ENCODE measurements around the gene EXOC3L1. TPM values are rescaled to one million over a fixed set of nuclear protein-coding genes. Genes with fewer than 3 reads are reported as not detected.

Gene EXOC3L1
- total and polyA plus RNA-seq, 2 of the 4 experiments (the other 2 are of a cell fraction) = not detected

GRCh38 chr16:67186550-67186950 is 3.4 kb downstream of the EXOC3L1 start:
- H3K18ac ChIP-seq (ENCODE audit: low read depth, low read length) = no peak overlapping the region
- intact Hi-C loops (cut with micrococcal nuclease) = loop anchor here (10.0 kb wide), 1 partner anchor 172 kb away; no protein-coding TSS in a partner anchor
- H3K27me3 ChIP-seq (ENCODE audit: control insufficient read depth, insufficient read depth, low read length) = no peaks in the 10 kb centered on the region
- H4K20me1 ChIP-seq (ENCODE audit: insufficient read depth, low read length) = peaks cover 6% of the 10 kb centered on the region
- in situ Hi-C loops (cut with MboI; ENCODE audit: low sequenced_read_pairs) = no loop called here
- DNase-seq (no peak), ATAC-seq (ENCODE audit: low read depth) (no peak)
- no peak overlapping the region for H2BK120ac ChIP-seq (ENCODE audit: low read depth, low read length)
- H4K91ac ChIP-seq (ENCODE audit: insufficient read depth, low read depth, low read length) = no peak overlapping the region
- TF ChIP-seq RCOR1 (IDR thresholded peaks at IDR 0.05; ENCODE audit: insufficient replicate concordance, low read length) = no peak
- no peak for TF ChIP-seq ELK1 (IDR thresholded peaks at IDR 0.05; ENCODE audit: borderline replicate concordance, low read depth, low read length)
- H2BK20ac ChIP-seq (ENCODE audit: low read depth, low read length) = no peak overlapping the region
- H2AK9ac ChIP-seq (replicated peaks; ENCODE audit: low read depth, low read length, poor library complexity) = peak overlapping the region; percentile 29
- H3K27ac ChIP-seq (ENCODE audit: insufficient read depth, low read length) = no peak overlapping the region
- no peak overlapping the region for H3K4ac ChIP-seq (ENCODE audit: low read depth, low read length)
- H3K56ac ChIP-seq (ENCODE audit: extremely low read depth, insufficient read depth, low read length) = no peak overlapping the region
- peaks cover 13% of the 10 kb centered on the region for H3K4me1 ChIP-seq (ENCODE audit: control insufficient read depth, insufficient read depth, low read length)
- BruUV-seq (replicated peaks) = no TSS peak
- H4K5ac ChIP-seq (ENCODE audit: low read depth, low read length) = no peak overlapping the region
- no peak overlapping the region for H2AK5ac ChIP-seq (ENCODE audit: low read depth, low read length)
- no peak overlapping the region for H2BK5ac ChIP-seq (ENCODE audit: low read depth, low read length, poor library complexity, severe bottlenecking)
- peaks cover 20% of the 10 kb centered on the region for H3K9me1 ChIP-seq (ENCODE audit: insufficient read depth, low read length)
- CTCF ChIA-PET = no interaction called here
- H3K9ac ChIP-seq (ENCODE audit: low read depth, low read length) = no peak overlapping the region
- no peaks in the 10 kb centered on the region for H3K9me3 ChIP-seq (ENCODE audit: control insufficient read depth, insufficient read depth, low read length)
- no peaks in the 10 kb centered on the region for H3K36me3 ChIP-seq (ENCODE audit: control insufficient read depth, insufficient read depth, low read length)
- POLR2A ChIA-PET (ENCODE audit: unreplicated experiment) = no interaction called here
- no peak overlapping the region for H2BK15ac ChIP-seq (ENCODE audit: low read depth, low read length)
- peak overlapping the region; percentile 23 for H2AFZ ChIP-seq (replicated peaks; ENCODE audit: low read length, poor library complexity)
- peaks cover 13 to 17% of the 10 kb centered on the region in 2 experiments for H3K79me1 ChIP-seq (ENCODE audit: low read depth in 1 of 2, low read length in 2 of 2)
- no peak overlapping the region for H4K8ac ChIP-seq (ENCODE audit: low read depth in 2 of 2, low read length in 2 of 2)
- no peak overlapping the region for H3K23ac ChIP-seq (ENCODE audit: low read depth, low read length)
- dilution Hi-C loops (cut with HindIII; ENCODE audit: low sequenced_read_pairs, unreplicated experiment) = no loop called here
- no peak overlapping the region for H3K4me3 ChIP-seq (ENCODE audit: insufficient read depth, low read depth, low read length)
- H3K14ac ChIP-seq (replicated peaks; ENCODE audit: low read depth, low read length) = no peak overlapping the region
- H3K4me2 ChIP-seq (ENCODE audit: low read depth, low read length) = 0 out of 2 replicates have a peak overlapping the region, but pooled peaks have one; percentile 9
- 24% methylated on average over 2 of the region's 5 CpGs; no CpG with 5 or more reads in 1 of the 2 experiments for WGBS, 2 experiments (ENCODE audit: extremely low coverage in 2 of 2, insufficient read length in 1 of 2)
